ENCODE results near the gene DLEC1. TPM values are rescaled to one million over a fixed set of nuclear protein-coding genes. Genes with fewer than 3 reads are reported as not detected.

Gene DLEC1
- total and polyA plus RNA-seq, 2 experiments from 2014 or later, result 0.31 to 0.66 TPM

DNA sequence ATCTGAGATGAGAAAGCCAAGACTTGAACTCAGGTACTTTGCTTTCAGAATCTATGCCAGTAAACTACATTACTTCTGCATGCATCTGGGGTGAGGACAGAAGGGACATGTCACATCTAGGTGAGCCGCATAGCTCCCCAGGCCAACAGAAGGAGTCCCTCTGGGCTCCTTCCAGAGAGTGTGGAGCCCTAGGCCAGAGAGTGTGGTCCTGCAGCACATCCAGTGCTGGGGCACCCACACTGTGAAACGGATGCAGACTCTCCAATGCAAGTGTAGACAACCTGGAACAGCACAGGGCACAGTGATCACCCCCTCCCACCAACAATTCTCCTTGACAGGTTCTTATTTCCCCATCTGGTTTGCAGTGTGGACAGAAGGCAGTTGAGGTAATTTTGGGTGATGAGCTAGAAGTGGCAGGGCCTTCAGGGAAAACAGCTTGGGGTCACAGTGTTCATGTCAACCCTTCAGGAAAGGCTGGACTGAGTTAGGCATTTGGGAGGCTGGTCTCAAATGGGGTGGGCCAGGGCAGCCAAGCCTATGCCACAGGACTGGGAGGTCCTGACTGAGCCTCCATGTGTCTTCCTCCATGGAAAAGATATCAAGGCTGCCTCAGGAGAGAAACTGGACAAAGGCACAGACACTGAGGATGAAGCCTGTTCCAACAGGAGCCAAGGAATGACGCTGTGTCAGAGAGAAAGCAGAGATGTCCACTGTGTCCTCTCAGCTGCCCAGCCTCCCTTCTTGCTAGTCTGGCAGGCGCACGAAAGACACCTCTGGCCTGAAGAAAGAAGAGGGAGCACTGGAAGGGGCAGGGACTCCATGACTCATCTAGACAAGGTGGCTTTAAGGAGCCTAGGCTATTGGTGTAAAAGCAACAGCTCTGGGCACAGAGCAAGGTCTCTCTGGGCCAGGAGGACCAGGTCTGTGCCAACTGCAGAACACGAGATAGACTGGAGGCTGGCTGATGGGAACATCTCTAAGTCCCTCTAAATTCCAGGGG, 11.2 kb upstream of the DLEC1 start (continued):
- TF ChIP-seq POLR2AphosphoS5 (IDR thresholded peaks at IDR 0.05; ENCODE audit: low read depth), result no peak
- TF ChIP-seq EZH2 (IDR thresholded peaks at IDR 0.05; ENCODE audit: low read depth, unreplicated experiment), result no peak
- no peak for TF ChIP-seq NANOG (IDR thresholded peaks at IDR 0.05; ENCODE audit: borderline replicate concordance)
- TF ChIP-seq, protein P1, sequence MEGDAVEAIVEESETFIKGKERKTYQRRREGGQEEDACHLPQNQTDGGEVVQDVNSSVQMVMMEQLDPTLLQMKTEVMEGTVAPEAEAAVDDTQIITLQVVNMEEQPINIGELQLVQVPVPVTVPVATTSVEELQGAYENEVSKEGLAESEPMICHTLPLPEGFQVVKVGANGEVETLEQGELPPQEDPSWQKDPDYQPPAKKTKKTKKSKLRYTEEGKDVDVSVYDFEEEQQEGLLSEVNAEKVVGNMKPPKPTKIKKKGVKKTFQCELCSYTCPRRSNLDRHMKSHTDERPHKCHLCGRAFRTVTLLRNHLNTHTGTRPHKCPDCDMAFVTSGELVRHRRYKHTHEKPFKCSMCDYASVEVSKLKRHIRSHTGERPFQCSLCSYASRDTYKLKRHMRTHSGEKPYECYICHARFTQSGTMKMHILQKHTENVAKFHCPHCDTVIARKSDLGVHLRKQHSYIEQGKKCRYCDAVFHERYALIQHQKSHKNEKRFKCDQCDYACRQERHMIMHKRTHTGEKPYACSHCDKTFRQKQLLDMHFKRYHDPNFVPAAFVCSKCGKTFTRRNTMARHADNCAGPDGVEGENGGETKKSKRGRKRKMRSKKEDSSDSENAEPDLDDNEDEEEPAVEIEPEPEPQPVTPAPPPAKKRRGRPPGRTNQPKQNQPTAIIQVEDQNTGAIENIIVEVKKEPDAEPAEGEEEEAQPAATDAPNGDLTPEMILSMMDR (conservative IDR thresholded peaks at IDR 0.05; ENCODE audit: low read depth in 2 of 2), result no peak
- no peak for TF ChIP-seq EZH2phosphoT487 (IDR thresholded peaks at IDR 0.05; ENCODE audit: unreplicated experiment)
- no peak for TF ChIP-seq ZNF331 (CRISPR knock-in tag; IDR thresholded peaks at IDR 0.05; ENCODE audit: low read depth)

DNA sequence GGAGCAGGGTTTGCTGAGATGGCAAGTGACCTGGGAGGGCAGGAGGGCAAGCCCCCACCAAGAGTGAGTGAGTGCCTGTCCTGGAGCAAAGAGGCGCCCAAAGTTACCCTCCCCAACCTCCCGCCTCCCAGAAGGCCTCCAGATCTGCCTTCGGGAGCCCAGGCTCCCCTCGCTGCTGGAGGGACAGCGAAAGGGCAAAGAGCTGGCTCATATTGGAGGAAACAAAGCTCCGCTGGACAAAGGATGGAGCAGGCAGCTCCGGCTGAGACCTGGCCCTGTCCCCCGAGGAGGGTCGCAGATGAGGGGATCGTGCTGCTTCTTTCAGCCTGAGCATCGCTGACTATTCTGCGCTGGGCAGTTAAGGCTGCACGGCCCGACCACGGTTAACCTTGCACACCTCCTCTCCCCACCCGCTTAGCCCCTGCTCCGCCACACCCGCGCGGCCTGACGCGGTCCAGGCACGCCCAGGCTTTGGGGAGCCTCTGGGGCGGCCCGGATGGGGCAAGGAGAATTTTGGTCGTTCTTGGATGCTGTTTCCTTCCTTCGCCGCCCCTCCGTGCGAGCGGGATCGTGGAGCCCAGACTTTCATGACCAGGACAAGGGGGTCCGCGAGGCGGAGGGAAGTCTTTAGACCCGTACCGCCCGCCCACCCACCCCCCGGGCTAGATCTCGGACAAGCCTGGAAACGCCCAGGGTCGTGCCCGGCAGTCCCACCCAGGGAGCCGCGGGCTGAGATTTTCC, 10.2 kb upstream of the DLEC1 start:
- Histone ChIP-seq H3K36me3 (ENCODE audit: insufficient read depth) (no peaks in the 10 kb centered on the region), H4K20me1 (replicated peaks; ENCODE audit: insufficient read depth) (no peaks in the 10 kb centered on the region; the same call in 1 of the 2 replicates), H3K4me3 (peak overlapping the region; percentile 79), H3K4me1 (ENCODE audit: insufficient read depth) (peaks cover 6% of the 10 kb centered on the region), H3K27ac (ENCODE audit: low read depth) (no peak overlapping the region), H3K4me2 (peak overlapping the region; percentile 88), H3K79me2 (replicated peaks; ENCODE audit: insufficient read depth) (no peaks in the 10 kb centered on the region), H3F3A (replicated peaks; ENCODE audit: low read depth) (no peaks in the 10 kb centered on the region), H3K9me2 (ENCODE audit: insufficient read depth) (no peaks in the 10 kb centered on the region), H3K27me3 (ENCODE audit: insufficient read depth) (peaks cover 64% of the 10 kb centered on the region), H2AFZ (peak overlapping the region; percentile 87; the same call in 1 of the 2 replicates)
- TF ChIP-seq EZH2 (IDR thresholded peaks at IDR 0.05; ENCODE audit: low read depth, unreplicated experiment), result peak; percentile 39
- no peak for TF ChIP-seq ZNF331 (CRISPR knock-in tag; IDR thresholded peaks at IDR 0.05; ENCODE audit: low read depth)
- DNase-seq (ENCODE audit: low spot score) (peak; percentile 54), ATAC-seq (peak; percentile 15)
- Mint-ChIP-seq H3K9me3 (no peaks in the 10 kb centered on the region; the same call in 2 of the 3 replicates), H3K4me3 (peak overlapping the region; percentile 71), H3K36me3 (ENCODE audit: low read depth) (no peaks in the 10 kb centered on the region), H3K27ac (no peak overlapping the region), H3K27me3 (ENCODE audit: insufficient read depth, low read depth, poor library complexity) (peaks cover 48% of the 10 kb centered on the region), H3K4me1 (peaks cover 8% of the 10 kb centered on the region)

DNA sequence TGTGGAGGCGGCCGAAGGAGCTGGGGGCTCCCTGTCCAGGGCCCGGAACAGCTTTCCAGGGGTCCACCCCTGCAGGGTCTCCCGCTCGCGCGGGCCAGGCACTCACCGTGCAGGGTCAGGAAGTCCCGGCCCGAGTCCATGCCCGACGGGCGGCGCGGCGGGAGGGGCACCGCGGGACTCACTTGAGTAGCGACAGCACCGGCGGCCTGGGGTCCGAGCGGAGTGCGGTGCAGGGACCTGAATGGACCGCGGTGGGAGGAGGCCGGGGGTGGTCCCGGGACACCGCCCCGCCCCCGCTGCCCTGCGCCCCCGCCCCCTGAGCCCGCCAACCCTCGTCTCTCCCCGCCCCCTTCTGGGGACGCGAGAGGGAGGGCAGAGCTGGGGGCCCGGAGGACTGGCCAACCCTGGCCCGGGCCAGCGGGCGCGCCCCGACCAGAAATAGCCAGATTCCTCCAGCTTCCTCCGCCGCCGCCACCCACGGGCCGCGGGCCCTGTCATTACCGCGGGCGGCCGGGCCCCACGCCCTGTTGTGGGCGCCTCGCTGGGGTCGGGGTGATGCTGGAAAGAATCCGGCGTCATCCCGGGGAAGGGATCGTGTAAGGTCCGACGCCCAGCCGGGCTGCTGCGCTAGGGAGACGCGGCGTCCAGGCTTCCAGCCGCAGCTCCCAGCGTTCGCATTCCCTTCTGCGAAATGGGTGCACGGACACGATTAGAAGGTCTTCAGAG, 9.4 kb upstream of the DLEC1 start, which contains the start of gene PLCD1:
Gene PLCD1 (minus strand): TSS at position 243 of the 726 bp plus-strand sequence. CDS start 103 bp downstream, at position 140.
- no peaks in the 10 kb centered on the region for H3F3A ChIP-seq (replicated peaks; ENCODE audit: low read depth)
- H2AFZ ChIP-seq, result peak within 1 kb of the TSS; percentile 88; the same call in 1 of the 2 replicates
- no peak within 1 kb of the TSS for H3K27ac Mint-ChIP-seq
- peak; percentile 90 for DNase-seq (ENCODE audit: low spot score)
- no peaks in the 10 kb centered on the region for H3K36me3 Mint-ChIP-seq (ENCODE audit: low read depth)
- H3K27ac ChIP-seq (ENCODE audit: low read depth), result no peak within 1 kb of the TSS
- no peaks in the 10 kb centered on the region for H3K36me3 ChIP-seq (ENCODE audit: insufficient read depth)
- H3K9me3 Mint-ChIP-seq, result no peaks in the 10 kb centered on the region; the same call in 2 of the 3 replicates
- peaks cover 48% of the 10 kb centered on the region for H3K27me3 Mint-ChIP-seq (ENCODE audit: insufficient read depth, low read depth, poor library complexity)
- H3K4me1 Mint-ChIP-seq, result peaks cover 6% of the 10 kb centered on the region
- H3K4me1 ChIP-seq (ENCODE audit: insufficient read depth), result peaks cover 6% of the 10 kb centered on the region
- peak; percentile 54 for ATAC-seq
- no peaks in the 10 kb centered on the region for H3K79me2 ChIP-seq (replicated peaks; ENCODE audit: insufficient read depth)
- no peaks in the 10 kb centered on the region for H3K9me2 ChIP-seq (ENCODE audit: insufficient read depth)
- H4K20me1 ChIP-seq (replicated peaks; ENCODE audit: insufficient read depth), result no peaks in the 10 kb centered on the region; the same call in 1 of the 2 replicates
- peak within 1 kb of the TSS; percentile 88 for H3K4me2 ChIP-seq
- H3K27me3 ChIP-seq (ENCODE audit: insufficient read depth), result peaks cover 64% of the 10 kb centered on the region
- peak within 1 kb of the TSS; percentile 79 for H3K4me3 ChIP-seq
- H3K4me3 Mint-ChIP-seq, result peak within 1 kb of the TSS; percentile 71
- TF ChIP-seq, protein P2, sequence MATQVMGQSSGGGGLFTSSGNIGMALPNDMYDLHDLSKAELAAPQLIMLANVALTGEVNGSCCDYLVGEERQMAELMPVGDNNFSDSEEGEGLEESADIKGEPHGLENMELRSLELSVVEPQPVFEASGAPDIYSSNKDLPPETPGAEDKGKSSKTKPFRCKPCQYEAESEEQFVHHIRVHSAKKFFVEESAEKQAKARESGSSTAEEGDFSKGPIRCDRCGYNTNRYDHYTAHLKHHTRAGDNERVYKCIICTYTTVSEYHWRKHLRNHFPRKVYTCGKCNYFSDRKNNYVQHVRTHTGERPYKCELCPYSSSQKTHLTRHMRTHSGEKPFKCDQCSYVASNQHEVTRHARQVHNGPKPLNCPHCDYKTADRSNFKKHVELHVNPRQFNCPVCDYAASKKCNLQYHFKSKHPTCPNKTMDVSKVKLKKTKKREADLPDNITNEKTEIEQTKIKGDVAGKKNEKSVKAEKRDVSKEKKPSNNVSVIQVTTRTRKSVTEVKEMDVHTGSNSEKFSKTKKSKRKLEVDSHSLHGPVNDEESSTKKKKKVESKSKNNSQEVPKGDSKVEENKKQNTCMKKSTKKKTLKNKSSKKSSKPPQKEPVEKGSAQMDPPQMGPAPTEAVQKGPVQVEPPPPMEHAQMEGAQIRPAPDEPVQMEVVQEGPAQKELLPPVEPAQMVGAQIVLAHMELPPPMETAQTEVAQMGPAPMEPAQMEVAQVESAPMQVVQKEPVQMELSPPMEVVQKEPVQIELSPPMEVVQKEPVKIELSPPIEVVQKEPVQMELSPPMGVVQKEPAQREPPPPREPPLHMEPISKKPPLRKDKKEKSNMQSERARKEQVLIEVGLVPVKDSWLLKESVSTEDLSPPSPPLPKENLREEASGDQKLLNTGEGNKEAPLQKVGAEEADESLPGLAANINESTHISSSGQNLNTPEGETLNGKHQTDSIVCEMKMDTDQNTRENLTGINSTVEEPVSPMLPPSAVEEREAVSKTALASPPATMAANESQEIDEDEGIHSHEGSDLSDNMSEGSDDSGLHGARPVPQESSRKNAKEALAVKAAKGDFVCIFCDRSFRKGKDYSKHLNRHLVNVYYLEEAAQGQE (IDR thresholded peaks at IDR 0.05; ENCODE audit: unreplicated experiment), result no peak
- TF ChIP-seq ZNF114 (CRISPR knock-in tag; IDR thresholded peaks at IDR 0.05), result no peak
- TF ChIP-seq, protein P1 (conservative IDR thresholded peaks at IDR 0.05; ENCODE audit: low read depth in 2 of 2), result no peak

Measured in GM23338 (cell line).